Mesothelial cell of epicardium (in vitro differentiated cells): ENCODE data around the gene THAP9. TPM values are rescaled to one million over a fixed set of nuclear protein-coding genes. Genes with fewer than 3 reads are reported as not detected.

Experiments used
- DNase-seq, 2 experiments: peaks; one replicate each; pipeline ENCODE4 v3.0.0; 2021; ENCODE audit warnings: low spot score in 2 of 2; ENCODE audit not compliant: unreplicated experiment in 2 of 2
- H3K27ac Mint-ChIP-seq: 2 replicates; pipeline ENCODE4 v1.8.0; 2021; ENCODE audit warnings: mixed read lengths
- H3K27me3 Mint-ChIP-seq: 2 replicates; pipeline ENCODE4 v1.8.0; 2021; ENCODE audit warnings: low read depth, mixed read lengths
- H3K36me3 Mint-ChIP-seq: 2 replicates; pipeline ENCODE4 v1.8.0; 2021; ENCODE audit warnings: mixed read lengths
- H3K4me1 Mint-ChIP-seq: 2 replicates; pipeline ENCODE4 v1.8.0; 2021; ENCODE audit warnings: mixed read lengths
- H3K4me3 Mint-ChIP-seq: 2 replicates; pipeline ENCODE4 v1.8.0; 2021; ENCODE audit warnings: mild to moderate bottlenecking, moderate library complexity, mixed read lengths
- H3K9me3 Mint-ChIP-seq: 2 replicates; pipeline ENCODE4 v1.8.0; 2021; ENCODE audit warnings: mixed read lengths
- CTCF ChIP-seq: fragments of 200-600 bp; sonication (generic); IDR thresholded peaks from one replicate; pipeline ENCODE4 v1.5.0; 2021; ENCODE audit warnings: antibody characterized with exemption; ENCODE audit not compliant: unreplicated experiment
- total RNA-seq: library from RNA; stranded (reverse); gene quantifications from 3 replicates; pipeline ENCODE4 v1.2.1, GENCODE V29; 2021

THAP9 gene
- total RNA-seq, 1 donor from 2014 or later, result 8.8 TPM

DNA sequence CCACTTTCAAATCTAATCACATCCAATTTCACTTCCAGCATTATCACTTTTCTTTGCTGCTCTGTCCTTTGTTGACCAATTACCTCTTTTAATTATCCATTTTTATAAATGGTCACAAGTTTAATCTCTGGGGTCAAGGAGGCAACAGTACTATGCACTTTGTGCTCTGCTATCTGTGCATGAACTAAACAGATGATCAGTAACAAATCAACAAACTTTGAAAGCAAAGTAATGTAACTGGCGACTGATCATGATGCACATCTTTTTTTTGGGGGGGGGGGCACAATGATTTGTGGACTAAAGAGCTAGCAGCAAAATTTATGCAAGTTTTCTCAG, 8.1 kb upstream of the THAP9 start:
- Mint-ChIP-seq H3K4me1 (peaks cover 31% of the 10 kb centered on the region), H3K9me3 (no peaks in the 10 kb centered on the region), H3K27ac (peak overlapping the region; percentile 99), H3K4me3 (peak overlapping the region; percentile 33), H3K27me3 (no peaks in the 10 kb centered on the region), H3K36me3 (peaks cover 14% of the 10 kb centered on the region)
- no peak for TF ChIP-seq CTCF
- no peak for DNase-seq

DNA sequence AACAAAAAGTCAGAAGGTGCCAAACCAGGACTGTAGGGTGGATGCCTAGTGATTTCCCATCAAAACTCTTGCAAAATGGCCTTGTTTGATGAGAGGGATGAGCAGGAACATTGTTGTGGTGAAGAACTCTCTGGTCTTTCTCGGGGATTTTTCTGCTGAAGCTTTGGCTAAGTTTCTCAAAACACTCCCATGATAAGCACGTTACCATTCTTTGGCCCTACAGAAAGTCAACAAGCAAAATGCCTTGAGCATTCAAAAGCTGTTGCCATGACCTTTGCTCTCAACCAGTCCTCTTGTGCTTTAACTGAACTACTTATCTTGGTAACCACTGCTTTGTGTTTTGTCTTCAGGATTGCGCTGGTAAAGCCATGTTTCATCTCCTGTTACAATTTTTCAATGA, 6.6 kb upstream of the THAP9 start:
- Mint-ChIP-seq H3K9me3 (no peaks in the 10 kb centered on the region), H3K27me3 (no peaks in the 10 kb centered on the region), H3K4me1 (peaks cover 25% of the 10 kb centered on the region), H3K4me3 (no peak overlapping the region), H3K27ac (no peak overlapping the region), H3K36me3 (peaks cover 14% of the 10 kb centered on the region)
- no peak for DNase-seq
- TF ChIP-seq CTCF, result no peak

DNA sequence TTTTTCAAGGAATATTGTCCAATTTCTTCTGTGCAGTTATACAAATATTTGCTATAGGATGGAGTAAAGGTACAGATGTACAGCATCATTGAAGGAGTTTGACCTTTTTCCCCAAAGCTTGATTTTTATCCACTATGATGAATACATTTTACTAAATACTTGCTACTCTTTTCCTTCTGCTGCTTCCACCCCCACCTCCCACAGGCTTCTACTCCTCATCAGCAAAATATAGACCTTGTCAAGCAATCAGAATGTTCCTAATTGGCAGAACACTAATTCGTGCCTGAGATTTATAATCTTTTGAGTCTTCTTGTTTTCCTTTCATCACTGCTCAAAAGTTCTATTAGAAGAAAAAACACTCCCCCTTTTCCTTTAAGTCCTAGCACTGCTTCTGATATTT, 3.8 kb upstream of the THAP9 start:
- no peaks in the 10 kb centered on the region for H3K27me3 Mint-ChIP-seq
- no peaks in the 10 kb centered on the region for H3K9me3 Mint-ChIP-seq
- peak overlapping the region; percentile 32 for H3K27ac Mint-ChIP-seq
- TF ChIP-seq CTCF, result no peak
- no peak overlapping the region for H3K4me3 Mint-ChIP-seq
- DNase-seq, result no peak
- H3K4me1 Mint-ChIP-seq, result peaks cover 17% of the 10 kb centered on the region
- peaks cover 14% of the 10 kb centered on the region for H3K36me3 Mint-ChIP-seq

DNA sequence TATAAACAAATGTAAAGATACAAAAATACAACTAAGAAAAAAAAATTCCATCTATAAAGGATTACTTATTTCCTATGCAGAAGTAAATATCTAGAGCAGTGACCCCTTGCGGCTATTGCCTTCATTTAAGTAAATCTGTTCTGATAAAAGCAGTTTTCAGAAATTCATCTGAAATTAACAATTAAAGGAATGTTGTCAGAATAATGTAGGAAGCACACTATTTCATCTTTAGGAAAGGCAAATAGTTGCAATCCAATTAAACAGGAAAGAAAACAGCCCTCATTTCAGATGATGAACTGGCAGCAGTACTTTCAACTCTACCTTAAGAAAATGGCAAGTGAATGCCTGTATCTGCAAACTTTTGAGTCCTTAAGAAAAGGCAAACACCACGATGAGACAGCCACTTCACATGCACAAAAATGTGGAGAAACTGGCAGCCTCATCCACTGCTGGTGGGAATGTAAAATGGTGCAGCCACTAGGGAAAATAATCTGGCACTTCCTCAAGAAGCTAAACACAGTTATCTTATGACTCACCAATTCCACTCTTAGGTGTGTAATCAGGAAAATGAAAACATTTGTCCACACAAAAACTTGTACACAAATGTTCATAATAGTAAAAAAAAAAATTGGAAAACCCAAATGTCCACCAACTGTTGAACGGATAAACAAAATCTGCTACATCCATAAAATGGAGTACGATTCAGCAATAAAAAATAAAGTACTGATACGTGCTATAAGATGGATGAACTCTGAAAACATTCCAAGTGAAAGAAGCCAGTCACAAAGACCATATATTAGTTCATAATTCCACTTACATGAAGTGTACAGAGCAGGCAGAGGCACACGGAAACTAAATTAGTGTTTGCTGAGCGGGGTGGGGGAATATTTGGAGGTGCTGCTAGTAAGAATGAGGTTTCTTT, 2.0 kb upstream of the THAP9 start:
- no peak overlapping the region for H3K27ac Mint-ChIP-seq
- no peaks in the 10 kb centered on the region for H3K9me3 Mint-ChIP-seq
- peaks cover 14% of the 10 kb centered on the region for H3K36me3 Mint-ChIP-seq
- no peak for DNase-seq
- H3K4me1 Mint-ChIP-seq, result peaks cover 12% of the 10 kb centered on the region
- TF ChIP-seq CTCF, result no peak
- H3K27me3 Mint-ChIP-seq, result no peaks in the 10 kb centered on the region
- H3K4me3 Mint-ChIP-seq, result no peak overlapping the region

DNA sequence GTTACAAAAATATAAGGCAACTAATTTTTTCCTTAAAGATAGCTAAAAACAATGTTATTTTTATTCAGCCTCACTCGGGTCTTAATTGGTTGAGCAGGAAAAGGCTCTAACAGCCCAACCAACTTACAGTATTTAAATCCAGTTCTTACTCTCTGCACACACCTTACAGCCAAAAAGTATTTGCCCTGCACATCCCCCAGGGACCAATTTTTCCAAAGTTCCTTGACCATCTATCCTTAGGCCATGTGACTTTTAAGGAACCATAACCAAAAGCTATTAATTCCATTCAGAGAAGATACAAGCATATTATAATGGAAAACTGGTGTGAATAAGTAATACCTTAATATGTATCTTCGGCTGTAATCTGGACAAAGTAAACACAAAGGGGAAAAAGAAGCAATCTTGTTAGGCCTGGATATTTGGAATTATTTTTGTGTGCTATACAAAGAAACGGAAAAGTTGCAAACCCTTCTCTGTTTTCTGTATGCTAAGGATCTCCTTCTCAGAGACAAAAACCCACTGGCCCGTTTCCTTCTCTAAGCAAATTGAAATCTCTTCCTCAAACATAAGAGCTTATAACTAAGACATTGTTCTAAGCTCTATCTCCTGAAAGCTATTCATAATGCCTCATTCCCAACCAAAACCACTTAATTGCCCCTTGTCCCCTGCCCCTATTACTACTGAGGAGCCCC, 1.0 kb upstream of the THAP9 start:
- Mint-ChIP-seq H3K9me3 (no peaks in the 10 kb centered on the region), H3K4me3 (no peak overlapping the region), H3K27me3 (no peaks in the 10 kb centered on the region), H3K27ac (no peak overlapping the region), H3K4me1 (peaks cover 12% of the 10 kb centered on the region), H3K36me3 (peaks cover 11% of the 10 kb centered on the region)
- TF ChIP-seq CTCF, result no peak
- DNase-seq, result no peak
